Mesothelial cell of epicardium (in vitro differentiated cells): ENCODE results near the gene NBPF4. TPM values are rescaled to one million over a fixed set of nuclear protein-coding genes. Genes with fewer than 3 reads are reported as not detected.

Experiments used
- DNase-seq, 2 experiments: peaks; one replicate each; pipeline ENCODE4 v3.0.0; 2021; ENCODE audit warnings: low spot score in 2 of 2; ENCODE audit not compliant: unreplicated experiment in 2 of 2
- H3K27ac Mint-ChIP-seq: 2 replicates; pipeline ENCODE4 v1.8.0; 2021; ENCODE audit warnings: mixed read lengths
- H3K27me3 Mint-ChIP-seq: 2 replicates; pipeline ENCODE4 v1.8.0; 2021; ENCODE audit warnings: low read depth, mixed read lengths
- H3K36me3 Mint-ChIP-seq: 2 replicates; pipeline ENCODE4 v1.8.0; 2021; ENCODE audit warnings: mixed read lengths
- H3K4me1 Mint-ChIP-seq: 2 replicates; pipeline ENCODE4 v1.8.0; 2021; ENCODE audit warnings: mixed read lengths
- H3K4me3 Mint-ChIP-seq: 2 replicates; pipeline ENCODE4 v1.8.0; 2021; ENCODE audit warnings: mild to moderate bottlenecking, moderate library complexity, mixed read lengths
- H3K9me3 Mint-ChIP-seq: 2 replicates; pipeline ENCODE4 v1.8.0; 2021; ENCODE audit warnings: mixed read lengths
- total RNA-seq: library from RNA; stranded (reverse); gene quantifications from 3 replicates; pipeline ENCODE4 v1.2.1, GENCODE V29; 2021
- TF ChIP-seq, protein P1 (sequence below): fragments of 200-600 bp; sonication (generic); IDR thresholded peaks from one replicate; pipeline ENCODE4 v1.5.0; 2021; ENCODE audit warnings: antibody characterized with exemption; ENCODE audit not compliant: unreplicated experiment

NBPF4 gene
- total RNA-seq, 1 donor from 2014 or later: not detected

- TF ChIP-seq, protein P1, sequence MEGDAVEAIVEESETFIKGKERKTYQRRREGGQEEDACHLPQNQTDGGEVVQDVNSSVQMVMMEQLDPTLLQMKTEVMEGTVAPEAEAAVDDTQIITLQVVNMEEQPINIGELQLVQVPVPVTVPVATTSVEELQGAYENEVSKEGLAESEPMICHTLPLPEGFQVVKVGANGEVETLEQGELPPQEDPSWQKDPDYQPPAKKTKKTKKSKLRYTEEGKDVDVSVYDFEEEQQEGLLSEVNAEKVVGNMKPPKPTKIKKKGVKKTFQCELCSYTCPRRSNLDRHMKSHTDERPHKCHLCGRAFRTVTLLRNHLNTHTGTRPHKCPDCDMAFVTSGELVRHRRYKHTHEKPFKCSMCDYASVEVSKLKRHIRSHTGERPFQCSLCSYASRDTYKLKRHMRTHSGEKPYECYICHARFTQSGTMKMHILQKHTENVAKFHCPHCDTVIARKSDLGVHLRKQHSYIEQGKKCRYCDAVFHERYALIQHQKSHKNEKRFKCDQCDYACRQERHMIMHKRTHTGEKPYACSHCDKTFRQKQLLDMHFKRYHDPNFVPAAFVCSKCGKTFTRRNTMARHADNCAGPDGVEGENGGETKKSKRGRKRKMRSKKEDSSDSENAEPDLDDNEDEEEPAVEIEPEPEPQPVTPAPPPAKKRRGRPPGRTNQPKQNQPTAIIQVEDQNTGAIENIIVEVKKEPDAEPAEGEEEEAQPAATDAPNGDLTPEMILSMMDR: no peak
- Mint-ChIP-seq H3K4me3 (peak within 1 kb of the TSS; percentile 89), H3K27ac (peak within 1 kb of the TSS; percentile 90)
Measured at GRCh38 chr1:108199781-108200686, 43.8 kb downstream of the NBPF4 start, which contains the start of gene SLC25A24. TSS of gene SLC25A24 (minus strand) at chr1:108200343. CDS start at chr1:108200138, 205 bp downstream.

GRCh38 chr1:108199201-108199691, 44.6 kb downstream of the NBPF4 start:
- H3K27ac Mint-ChIP-seq: peak overlapping the region; percentile 90
- peak overlapping the region; percentile 89 for H3K4me3 Mint-ChIP-seq
- H3K27me3 Mint-ChIP-seq: peaks cover 3% of the 10 kb centered on the region
- peaks cover 34% of the 10 kb centered on the region for H3K36me3 Mint-ChIP-seq
- TF ChIP-seq, protein P1: no peak
- H3K4me1 Mint-ChIP-seq: peaks cover 29% of the 10 kb centered on the region
- DNase-seq: no peak
- H3K9me3 Mint-ChIP-seq: peaks cover 13% of the 10 kb centered on the region

More at GRCh38 chr1:108199781-108200686, 43.8 kb downstream of the NBPF4 start, which contains the start of gene SLC25A24:
- DNase-seq: peak; percentile 36 to 77
- H3K4me1 Mint-ChIP-seq: peaks cover 29% of the 10 kb centered on the region
- H3K36me3 Mint-ChIP-seq: peaks cover 28% of the 10 kb centered on the region
- H3K27me3 Mint-ChIP-seq: peaks cover 6% of the 10 kb centered on the region
- H3K9me3 Mint-ChIP-seq: peaks cover 16% of the 10 kb centered on the region

DNA sequence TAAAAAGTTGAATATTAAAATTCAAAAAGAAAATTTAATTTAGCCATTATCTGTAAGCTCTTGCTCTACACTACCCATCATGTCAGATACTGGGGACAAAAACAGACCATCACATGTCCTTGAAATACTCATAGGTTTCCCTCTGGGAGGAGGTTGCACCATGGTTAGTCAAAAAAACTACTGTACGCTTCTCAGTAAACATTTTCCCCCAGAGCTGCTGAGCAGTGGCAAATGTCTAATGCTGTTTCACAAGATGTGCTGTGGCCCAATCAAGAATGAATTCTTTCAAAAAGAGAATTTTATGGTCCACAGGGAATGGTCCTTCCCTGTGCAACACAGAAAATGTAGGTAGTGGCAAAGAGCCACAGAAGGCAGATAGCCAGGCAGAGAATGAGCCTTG, 49.8 kb downstream of the NBPF4 start:
- no peak overlapping the region for H3K4me3 Mint-ChIP-seq
- H3K36me3 Mint-ChIP-seq: peaks cover 73% of the 10 kb centered on the region
- no peak overlapping the region for H3K27ac Mint-ChIP-seq
- no peak for DNase-seq
- TF ChIP-seq, protein P1: no peak
- H3K9me3 Mint-ChIP-seq: peaks cover 39% of the 10 kb centered on the region
- H3K27me3 Mint-ChIP-seq: no peaks in the 10 kb centered on the region
- peaks cover 15% of the 10 kb centered on the region for H3K4me1 Mint-ChIP-seq

DNA sequence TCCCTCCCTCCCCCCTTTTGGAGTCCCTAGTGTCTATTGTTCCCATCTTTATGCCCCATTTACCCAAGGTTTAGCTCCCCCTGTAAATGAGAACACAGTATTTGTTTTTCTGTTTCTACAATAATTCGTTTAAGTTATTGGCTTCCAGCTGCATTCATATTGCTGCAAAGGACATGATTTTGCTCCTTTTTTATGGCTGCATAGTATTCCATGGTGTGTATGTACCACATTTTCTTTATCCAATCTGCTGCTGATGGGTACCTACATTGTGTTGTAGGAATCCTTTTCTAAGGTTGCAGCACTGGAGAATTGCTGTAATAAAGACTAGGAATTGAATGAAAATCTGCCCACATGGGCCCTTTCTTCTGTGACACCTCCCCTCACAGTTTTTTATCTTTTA, 50.5 kb downstream of the NBPF4 start:
- Mint-ChIP-seq H3K27ac (no peak overlapping the region), H3K9me3 (peaks cover 46% of the 10 kb centered on the region), H3K4me1 (peaks cover 8% of the 10 kb centered on the region), H3K36me3 (peaks cover 80% of the 10 kb centered on the region), H3K27me3 (no peaks in the 10 kb centered on the region), H3K4me3 (no peak overlapping the region)
- no peak for DNase-seq
- TF ChIP-seq, protein P1: no peak

GRCh38 chr1:108192581-108192980, 51.3 kb downstream of the NBPF4 start:
- peaks cover 1% of the 10 kb centered on the region for H3K4me1 Mint-ChIP-seq
- peaks cover 53% of the 10 kb centered on the region for H3K9me3 Mint-ChIP-seq

More at GRCh38 chr1:108192581-108192980, 51.3 kb downstream of the NBPF4 start:
- Mint-ChIP-seq H3K4me3 (no peak overlapping the region), H3K27ac (no peak overlapping the region), H3K27me3 (no peaks in the 10 kb centered on the region), H3K36me3 (peaks cover 81% of the 10 kb centered on the region)
- no peak for DNase-seq
- TF ChIP-seq, protein P1: no peak
